Fibroblast of skin of right biceps (primary cell): Measurements from ENCODE around the gene ARHGAP26.
A peak's percentile ranks its signal among the peaks of the same experiment; 100 is the strongest.

Source experiments
- DNase-seq: peaks from one replicate; pipeline ENCODE4 v3.0.0-alpha.2; 2013

Gene ARHGAP26

DNA sequence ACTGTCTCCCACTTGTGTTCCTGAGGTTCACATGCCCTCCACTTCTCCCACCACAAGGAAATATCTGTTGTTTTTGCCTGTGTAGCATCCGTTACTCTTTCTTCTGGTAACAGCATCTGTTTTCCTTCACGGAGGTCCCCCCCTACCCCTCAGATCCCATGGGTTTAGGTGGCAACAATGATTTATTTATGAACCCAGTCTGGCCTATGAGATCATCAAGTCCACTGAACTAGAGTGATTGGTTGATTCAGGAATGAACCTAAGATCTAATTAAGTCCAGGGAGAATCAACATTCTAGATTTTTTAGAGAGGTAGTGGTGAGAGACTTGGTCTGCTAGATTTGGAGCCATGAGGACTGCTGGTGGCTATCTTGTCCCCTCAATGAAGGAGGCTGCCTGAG is 466.5 kb downstream of the ARHGAP26 start:
- peak; percentile 57 for DNase-seq

DNA sequence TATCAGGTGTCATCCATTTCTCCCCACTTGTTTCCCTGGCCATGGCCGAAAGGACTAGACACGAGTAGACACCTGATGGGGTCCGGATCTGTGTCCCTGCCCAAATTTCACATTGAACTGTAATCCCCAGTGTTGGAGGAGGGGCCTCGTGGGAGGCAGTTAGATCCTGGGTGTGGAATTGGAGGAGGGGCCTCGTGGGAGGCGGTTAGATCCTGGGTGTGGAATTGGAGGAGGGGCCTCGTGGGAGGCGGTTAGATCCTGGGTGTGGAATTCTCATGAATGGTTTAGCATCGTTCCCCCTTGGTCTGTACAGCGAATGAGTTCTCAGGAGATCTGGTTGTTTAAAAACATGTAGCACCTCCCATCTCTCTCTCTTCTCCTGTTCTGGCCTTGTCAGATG is 467.5 kb downstream of the ARHGAP26 start:
- DNase-seq, result no peak

DNA sequence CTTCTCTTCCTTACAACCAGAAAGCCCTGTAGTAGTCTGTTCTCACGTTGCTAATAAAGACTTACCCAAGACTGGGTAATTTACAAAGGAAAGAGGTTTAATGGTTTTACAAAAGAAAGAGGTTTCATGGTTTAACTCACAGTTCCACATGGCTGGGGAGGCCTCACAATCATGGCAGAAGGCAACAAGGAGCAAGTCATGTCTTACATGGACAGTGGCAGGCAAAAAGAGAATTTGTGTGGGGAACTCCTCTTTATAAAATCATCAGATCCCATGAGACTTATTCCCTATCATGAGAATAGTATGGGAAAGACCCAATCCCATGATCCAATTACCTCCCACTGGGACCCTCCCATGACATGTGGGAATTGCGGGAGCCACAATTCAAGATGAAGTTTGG is 468.4 kb downstream of the ARHGAP26 start:
- DNase-seq, result no peak

DNA sequence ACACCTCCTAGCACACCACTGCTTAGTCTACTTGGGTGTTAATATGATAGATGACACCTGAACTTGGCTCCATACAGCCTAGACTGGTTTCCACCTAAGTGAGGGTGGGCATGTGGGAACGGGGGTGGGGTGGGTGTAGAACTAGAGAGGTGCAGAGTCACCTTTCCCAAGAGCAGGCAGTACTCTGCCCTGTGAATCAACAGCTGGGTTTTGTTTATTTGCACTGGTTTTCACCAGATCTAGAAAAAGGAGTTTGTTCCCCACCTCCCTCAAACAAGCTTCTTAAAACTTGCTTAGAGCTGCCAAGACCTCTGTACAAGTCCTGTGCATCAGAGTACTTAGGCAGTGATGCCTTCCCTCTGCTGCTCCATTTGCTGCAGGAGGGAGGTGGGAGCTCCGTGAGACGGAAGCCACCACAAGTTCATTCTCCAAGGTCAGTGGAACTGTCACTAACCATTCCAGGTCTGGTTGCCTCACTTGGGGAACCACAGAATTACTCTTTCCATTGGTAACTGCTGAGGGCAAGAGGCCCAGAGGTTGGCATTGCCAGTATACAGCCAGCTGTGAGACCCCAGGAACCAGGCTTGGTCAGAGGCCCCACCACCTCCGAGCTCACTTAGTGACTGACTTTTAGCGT is 469.8 kb downstream of the ARHGAP26 start:
- DNase-seq, result no peak

DNA sequence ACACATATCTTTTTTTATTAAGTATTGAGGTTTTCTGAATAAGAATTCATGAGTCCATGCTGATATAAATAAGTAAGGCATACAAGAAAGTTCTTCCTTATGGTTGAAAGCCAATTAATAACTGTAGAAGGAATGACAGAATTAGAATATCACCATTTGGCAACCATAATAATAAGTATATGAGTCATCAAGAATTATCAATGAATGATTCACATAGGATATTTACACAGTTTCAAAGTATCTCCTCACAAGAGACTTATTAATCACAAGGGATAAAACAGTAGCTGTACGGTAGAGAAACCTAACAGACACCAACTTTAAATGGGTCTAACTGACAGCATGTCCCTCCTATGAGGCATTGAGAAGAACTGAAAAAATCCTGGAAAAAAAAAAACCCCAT is 471.7 kb downstream of the ARHGAP26 start:
- peak; percentile 73 for DNase-seq

DNA sequence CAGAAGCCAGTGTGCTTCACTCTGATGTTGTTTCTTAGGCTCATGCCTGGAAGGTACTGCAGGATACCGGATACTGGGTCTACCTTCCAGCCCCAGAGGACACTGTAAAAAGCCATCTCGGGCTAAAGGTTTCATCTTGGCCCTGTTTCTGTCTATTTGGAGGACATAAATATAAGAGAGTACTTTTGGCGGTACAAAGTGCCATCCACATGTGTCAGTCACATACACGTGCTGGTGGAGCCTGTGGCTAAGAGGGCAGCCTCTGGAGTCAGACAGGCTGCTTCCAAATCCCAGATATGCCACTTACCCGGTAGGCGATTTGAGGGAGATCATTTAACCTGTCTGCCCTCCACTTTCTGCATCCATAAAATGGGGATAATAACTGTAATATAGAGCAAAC is 472.9 kb downstream of the ARHGAP26 start:
- no peak for DNase-seq

DNA sequence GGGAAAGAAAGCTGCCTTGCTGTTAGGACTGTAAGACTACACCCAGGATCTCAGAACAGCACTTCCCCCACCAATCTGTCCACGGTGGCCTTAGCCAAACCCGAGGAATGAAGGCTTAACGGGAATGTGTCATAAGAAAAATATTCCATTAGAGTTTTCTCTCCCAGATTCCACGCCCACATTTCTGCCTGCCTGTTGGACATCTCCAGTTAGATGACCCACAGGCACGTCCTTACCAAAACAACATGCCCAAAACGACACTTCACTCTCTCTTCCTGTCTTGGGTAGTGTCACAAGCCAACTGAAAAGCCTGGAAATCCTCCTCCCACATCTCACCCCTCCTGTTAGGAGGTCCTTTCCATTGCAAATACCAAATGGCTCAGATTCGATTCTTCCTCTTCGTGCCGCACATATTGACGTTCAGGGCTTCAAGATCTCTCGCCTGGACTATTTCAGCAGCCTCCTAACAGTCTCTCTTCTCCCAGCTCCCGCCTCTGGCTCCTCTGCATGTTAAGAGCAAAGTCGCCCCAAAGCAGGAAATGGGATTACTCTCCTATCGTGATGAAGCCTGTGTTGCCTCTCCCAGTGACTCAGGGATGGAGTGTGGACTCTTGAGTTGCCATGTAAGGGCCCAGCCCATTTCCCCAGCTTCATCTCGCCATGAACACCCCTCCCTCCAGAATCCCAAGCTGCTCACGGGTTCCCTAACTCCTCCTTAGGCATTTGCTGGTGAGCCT is 474.0 kb downstream of the ARHGAP26 start:
- DNase-seq, result peak; percentile 99

DNA sequence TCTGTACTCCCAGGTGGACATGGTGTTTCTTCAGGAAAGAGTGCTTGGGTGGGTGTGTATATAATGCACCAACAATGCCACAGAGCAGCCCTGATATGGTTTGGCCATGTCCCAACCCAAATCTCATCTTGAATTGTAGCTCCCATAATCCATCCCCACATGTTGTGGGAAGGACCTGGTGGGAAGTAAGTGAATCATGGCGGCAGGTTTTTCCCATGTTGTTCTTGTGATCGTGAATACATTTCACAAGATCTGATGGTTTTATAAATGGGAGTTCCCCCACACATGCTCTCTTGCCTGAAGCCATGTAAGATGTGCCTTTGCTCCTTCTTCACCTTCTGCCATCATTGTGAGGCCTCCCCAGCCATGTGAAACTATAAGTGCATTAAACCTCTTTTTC is 474.8 kb downstream of the ARHGAP26 start:
- DNase-seq, result no peak

DNA sequence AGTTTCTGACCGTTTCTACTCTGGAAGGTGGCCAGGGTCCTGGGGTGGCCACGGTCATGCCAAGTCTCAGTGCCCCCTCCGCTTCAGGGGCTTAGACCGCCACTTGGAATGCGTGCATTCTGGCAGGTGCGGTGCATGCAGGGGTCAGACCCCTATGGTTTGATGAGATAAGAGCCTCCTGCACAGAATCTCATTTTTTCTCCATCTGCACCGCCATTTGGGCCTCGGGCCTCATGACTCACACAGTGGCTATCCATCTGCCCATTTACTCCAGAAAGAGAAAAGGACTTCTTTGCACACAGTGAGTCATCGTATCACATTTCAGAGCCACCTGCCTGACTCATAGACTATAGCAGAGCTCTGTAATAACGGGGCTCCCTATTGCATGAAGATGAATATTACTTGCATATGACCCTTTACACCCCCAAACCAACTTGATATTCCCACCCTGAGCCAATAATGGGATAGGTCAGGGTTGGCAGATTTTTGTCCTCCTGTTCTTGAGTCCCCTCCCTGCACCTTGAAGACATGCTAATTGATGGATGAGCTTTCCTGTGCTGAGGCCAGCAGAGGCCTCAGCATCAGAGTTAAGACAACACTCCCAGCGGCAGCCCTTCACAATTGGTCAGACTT is 475.9 kb downstream of the ARHGAP26 start:
- peak; percentile 95 for DNase-seq

DNA sequence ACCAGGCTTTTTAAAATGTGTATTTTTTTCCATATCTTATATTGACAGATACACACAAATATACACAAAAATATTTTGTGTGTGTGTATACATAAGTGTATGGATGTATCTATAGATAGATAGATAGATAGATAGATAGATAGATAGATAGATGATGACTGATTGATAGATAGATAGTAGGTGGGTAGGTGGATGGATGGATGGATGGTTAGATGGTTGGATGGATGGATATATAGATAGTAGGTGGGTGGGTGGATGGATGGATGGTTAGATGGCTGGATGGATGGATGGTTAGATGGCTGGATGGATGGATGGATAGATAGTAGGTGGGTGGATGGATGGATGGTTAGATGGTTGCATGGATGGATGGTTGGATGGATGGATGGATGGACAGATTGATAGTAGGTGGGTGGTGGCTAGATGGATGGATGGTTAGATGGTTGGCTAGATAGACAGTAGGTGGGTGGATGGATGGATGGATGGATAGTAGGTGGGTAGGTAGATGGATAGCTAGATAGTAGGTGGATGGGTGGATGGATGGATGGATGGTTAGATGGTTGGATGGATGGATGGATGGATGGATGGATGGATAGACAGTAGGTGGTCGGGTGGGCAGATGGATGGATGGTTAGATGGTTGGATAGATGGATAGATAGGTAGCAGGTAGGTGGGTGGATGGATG is 477.1 kb downstream of the ARHGAP26 start:
- no peak for DNase-seq

DNA sequence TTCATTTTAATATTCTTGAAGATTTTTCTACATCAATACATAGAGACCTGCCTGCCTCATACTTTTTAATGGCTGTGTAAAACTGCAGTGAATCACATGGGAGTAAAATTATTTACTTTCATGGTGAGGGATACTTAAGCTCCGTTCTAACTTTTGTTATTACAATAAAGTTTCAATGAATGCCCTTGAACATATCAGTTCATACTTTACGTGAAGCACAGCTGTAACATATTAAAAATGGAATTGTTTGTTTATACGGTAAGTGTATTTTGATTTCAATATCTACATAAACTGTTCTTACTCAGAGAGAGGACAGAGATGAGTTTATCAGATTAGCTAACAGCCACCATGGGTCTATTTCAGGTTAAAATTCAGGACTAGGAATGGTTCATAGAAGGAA is 478.2 kb downstream of the ARHGAP26 start:
- no peak for DNase-seq

DNA sequence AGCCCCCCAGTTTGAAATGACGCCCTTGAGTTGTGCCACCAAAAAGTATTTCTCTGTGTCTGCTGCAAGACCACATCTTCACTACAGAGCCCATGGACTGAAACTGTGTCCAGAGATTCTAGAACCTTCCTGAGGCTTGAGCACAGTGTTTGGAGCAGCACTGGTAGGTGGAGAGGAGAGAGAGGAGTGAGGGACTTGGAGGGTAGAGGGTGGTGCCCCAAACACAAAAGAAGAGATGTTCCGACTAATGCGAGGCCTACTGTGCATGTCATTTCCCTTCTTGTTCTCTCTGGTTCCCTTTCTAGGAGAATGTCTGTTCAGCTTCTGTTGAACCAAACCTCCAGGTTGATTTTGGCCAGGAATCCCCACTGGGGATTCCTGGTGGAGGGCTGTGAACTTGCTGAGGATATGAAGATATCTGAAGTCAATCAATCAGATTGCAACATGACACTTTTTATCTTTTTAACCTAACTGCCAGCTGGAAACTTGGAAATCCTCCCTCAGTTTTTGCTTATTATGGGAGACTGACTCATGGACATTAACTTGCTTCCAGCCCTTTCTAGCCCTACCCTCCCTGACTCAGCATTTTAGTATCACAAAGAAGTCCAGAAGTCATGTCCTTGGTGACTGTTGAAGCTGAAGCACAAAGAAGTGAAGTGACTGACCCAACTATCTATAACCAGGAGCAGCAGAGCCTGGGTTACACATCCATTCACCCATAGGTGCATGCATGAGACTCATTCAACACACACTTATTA is 478.8 kb downstream of the ARHGAP26 start:
- DNase-seq, result peak; percentile 89

DNA sequence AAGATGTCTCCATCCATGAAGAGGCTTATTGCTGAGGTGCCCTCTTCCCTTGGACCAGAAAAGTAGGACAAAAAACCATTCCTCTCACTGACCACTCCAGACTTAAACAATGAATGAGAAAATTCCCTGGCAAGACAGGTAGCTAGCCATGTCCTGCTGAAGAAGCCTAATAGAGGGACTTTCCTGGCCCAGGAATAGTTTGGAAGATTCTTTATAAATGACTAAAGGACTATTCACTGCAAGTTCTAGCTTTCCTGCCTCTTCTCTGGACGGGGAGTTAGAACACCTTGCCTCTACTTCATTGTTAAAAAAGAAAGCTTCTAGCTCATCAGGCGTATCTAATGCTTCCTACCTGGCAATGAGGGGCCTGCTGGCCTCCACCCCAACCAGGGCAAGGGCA is 479.7 kb downstream of the ARHGAP26 start:
- DNase-seq, result no peak

DNA sequence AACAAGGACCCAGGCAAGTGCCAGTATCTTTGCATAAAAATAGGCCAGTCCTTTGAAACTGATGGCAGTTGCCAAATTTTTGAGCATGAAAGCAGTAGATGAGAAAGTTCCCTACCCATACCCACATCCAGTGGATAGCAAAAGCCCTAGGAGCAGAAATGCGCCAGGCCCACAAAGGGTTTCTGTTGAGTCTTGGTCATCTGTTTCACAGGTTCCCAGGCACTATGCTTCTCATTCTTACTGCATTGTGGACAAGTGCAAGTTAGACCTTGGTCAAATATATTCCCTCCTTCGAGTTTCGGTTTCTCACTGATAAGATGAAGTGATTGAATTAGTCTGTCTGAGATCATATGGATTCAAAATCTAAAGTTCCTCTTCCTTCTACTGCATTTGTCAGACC is 481.0 kb downstream of the ARHGAP26 start:
- no peak for DNase-seq

DNA sequence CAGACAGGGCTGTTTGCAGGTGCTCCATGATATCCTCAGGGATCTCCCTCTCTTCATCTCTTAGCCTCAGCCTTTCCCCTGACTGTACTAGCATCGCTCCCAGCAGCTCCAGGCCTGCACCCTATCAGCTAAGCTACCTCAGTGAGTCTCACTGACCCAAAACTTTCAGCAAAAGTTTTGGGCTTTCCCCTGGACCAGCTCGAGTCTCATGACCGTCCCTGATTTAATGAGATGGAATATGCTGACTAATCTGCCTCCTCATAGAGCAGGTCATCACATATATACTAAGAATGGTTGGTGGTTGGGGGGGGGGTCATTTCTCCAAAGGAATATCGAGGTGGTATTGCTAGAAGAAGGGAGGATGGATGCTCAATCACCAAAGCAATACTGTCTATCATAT is 481.8 kb downstream of the ARHGAP26 start:
- DNase-seq, result no peak

DNA sequence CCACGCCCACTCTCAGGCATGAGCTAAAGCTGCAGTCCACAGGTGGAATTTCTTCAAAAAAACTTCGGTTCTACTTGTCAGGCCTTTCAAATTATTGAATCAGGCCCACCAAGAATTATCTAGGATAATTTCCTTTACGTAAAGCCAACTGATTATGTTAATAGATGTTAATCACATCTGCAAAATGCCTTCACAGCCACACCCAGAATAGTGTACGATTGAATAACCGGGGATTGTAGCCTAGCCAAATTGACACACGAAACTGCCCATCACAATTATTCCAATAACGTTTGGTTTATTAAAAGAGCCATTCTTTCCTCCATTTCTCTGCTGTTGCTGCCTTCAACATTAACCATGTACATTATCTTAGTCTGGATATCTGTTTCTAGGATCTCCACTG is 484.6 kb downstream of the ARHGAP26 start:
- DNase-seq, result no peak

DNA sequence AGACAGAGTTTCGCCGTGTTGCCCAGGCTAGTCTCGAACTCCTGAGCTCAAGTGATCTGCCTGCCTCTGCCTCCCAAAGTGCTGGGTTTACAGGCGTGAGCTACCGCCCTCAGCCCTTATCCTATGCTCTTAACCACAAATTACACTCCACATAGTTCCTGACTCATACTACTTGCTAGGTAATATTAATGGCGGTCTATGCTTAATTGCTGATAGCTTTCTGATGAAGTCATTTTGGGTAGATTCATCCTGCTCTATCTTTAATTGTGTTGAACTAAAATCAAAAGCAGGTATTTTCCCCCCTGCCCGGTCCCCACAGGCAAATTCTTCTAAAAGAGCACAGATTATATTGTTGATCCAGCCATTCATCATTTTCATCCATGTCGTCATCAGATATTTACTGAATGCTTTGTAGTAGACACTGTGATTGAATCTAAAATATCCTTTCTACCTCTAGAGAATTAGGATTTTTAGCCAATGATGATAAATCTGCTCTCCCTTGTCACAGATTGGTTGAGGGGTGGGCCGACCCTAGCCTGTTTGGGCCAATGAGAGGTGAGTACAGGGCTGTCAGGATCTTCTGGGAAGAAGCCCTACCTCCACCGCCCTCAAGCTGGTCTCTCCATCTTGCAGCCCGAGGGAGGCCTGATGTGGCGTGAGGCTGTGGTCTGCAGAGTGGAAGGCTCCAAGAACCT is 488.5 kb downstream of the ARHGAP26 start:
- peak; percentile 90 for DNase-seq

DNA sequence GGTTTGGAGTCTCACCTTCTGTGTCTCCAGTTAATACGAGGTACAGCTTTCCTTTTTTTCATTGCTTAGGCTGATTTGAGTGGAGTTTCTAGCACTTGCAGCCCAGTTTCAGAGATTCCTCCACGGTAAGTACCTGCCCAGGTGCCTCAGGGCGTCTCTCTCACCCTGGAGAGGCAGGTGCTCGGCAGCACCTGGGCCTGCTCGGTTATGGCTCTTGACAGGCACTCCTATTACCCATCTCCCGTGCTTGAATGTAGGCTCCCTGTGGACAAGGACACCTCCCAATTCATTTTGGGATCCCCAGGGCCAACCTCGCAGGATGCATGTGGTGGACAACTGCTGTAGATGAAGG is 489.1 kb downstream of the ARHGAP26 start:
- DNase-seq, result no peak

DNA sequence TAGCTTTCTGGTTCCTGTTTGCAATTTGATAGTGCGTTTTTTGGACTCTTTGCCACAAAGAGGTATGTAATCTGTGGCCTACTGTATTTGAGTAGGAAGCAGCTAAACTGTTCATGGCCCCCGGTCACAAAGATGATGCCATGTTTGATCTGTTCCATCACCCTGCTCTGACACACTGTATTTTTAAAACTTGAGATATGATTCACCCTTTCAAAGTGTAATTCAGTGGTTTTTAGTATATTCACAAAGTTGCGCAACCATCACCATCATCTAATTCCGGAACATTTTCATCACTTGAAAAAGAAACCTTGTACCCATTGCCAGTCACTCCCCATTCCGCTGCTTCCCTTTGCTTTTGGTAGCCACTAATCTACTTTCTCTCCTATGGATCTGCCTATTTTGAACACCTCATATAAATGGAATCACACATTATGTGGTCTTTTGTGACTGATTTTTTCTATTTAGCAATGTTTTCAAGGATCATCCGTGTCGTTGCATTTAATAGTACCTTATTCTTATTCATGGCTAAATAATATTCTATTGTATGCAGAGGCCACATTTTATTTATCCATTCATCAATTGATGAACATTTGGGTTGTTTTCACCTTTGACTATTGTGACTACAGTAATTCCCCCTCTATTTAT is 491.7 kb downstream of the ARHGAP26 start:
- peak; percentile 85 for DNase-seq

DNA sequence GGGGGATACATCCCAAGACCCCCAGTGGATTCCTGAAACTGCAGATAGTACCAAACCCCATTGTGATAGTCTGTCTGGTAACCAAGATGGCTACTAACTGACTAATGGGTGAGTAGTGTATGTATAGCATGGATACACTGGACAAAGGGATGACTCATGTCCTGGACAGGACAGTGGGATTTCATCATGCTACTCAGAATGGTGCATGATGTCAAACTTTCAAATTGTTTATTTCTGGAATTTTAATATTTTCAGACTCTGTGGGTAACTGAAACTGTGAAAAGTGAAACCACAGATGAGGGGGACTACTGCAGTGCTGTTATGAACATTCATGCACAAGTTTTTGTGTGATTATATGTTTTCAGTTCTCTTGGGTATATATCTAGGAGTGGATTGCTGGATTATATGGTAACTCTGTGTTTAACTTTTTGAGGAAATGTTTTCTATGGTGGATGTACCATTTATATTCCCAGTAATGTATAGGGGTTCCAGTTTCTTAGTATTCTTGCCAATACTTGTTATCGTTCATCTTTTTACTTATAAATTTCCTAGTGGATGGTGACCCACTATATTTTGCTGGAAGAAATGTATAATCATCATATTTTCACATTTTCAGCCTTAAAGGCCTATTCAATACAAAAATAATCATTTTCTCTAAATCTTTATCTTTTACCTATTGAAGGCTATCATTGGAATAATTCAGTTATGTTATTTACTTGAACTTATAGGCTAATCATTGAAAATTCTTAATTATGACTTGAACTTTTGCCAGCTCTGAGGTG is 492.4 kb downstream of the ARHGAP26 start:
- DNase-seq, result peak; percentile 88

DNA sequence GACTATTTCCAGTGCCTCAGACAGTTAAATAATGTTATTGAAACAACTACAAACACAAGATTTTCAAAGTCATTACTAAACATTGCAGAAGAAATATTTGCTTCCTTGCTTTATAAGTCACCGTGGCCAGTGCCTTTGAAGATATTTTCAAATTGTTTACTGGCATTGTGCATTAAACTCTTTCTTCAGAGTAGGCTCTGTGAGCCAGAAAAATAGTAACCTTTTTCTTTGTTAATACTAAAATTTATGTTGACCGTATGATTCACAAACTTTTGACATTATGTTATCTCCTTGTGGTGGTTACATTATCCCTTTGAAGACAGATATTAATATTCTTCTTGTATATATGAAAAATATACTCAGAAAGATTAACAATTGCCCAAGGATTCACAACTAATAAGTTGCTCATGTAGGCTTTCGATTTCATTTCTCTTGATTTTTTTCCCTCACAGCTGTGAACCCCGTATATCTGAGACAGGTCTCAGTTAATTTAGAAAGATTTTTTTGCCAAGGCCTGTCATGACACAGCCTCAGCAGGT is 493.2 kb downstream of the ARHGAP26 start:
- no peak for DNase-seq
